Adipocyte (in vitro differentiated cells): ENCODE measurements around the gene SMIM27.
"Not testable (repeated sequence)": the region's sequence is repeated elsewhere in the genome, so short reads cannot be mapped to it uniquely, and the experiment has no call there.

Experiments
- DNase-seq: peaks from one replicate; pipeline ENCODE4 v3.0.0-alpha.2; 2015; ENCODE audit warnings: low read depth
- H3K27me3 ChIP-seq: replicated peaks from 2 replicates; pipeline ENCODE4 v1.7.0; 2013; ENCODE audit warnings: mild to moderate bottlenecking, low read length, moderate library complexity; ENCODE audit not compliant: control insufficient read depth, insufficient read depth
- H3K36me3 ChIP-seq: 2 replicates; pipeline ENCODE4 v1.7.0; 2013; ENCODE audit warnings: low read length, mild to moderate bottlenecking, moderate library complexity; ENCODE audit not compliant: control insufficient read depth, insufficient read depth, severe bottlenecking
- H3K4me1 ChIP-seq: 2 replicates; pipeline ENCODE4 v1.7.0; 2013; ENCODE audit warnings: mild to moderate bottlenecking, low read length, moderate library complexity; ENCODE audit not compliant: control insufficient read depth, insufficient read depth
- H3K4me3 ChIP-seq: 2 replicates; pipeline ENCODE4 v1.7.0; 2013; ENCODE audit warnings: mild to moderate bottlenecking, low read length, moderate library complexity
- H3K9ac ChIP-seq: 2 replicates; pipeline ENCODE4 v1.7.0; 2013; ENCODE audit warnings: mild to moderate bottlenecking, low read length, moderate library complexity
- H3K9me3 ChIP-seq: 2 replicates; pipeline ENCODE4 v1.7.0; 2013; ENCODE audit warnings: mild to moderate bottlenecking, low read length, moderate library complexity; ENCODE audit not compliant: control insufficient read depth

Gene SMIM27

GRCh38 chr9:32526707-32527048 lies 25.4 kb upstream of the SMIM27 start:
- DNase-seq = no peak
- no peaks in the 10 kb centered on the region for H3K9me3 ChIP-seq
- H3K4me1 ChIP-seq = peaks cover 6% of the 10 kb centered on the region
- H3K27me3 ChIP-seq = no peaks in the 10 kb centered on the region
- peaks cover 2% of the 10 kb centered on the region for H3K36me3 ChIP-seq
- peak overlapping the region; percentile 91 for H3K9ac ChIP-seq
- peak overlapping the region; percentile 92 for H3K4me3 ChIP-seq

- H3K9me3 ChIP-seq = no peaks in the 10 kb centered on the region
- no peak for DNase-seq
- H3K4me1 ChIP-seq = no peaks in the 10 kb centered on the region
- H3K4me3 ChIP-seq = no peak overlapping the region
- H3K27me3 ChIP-seq = no peaks in the 10 kb centered on the region
- no peak overlapping the region for H3K9ac ChIP-seq
- H3K36me3 ChIP-seq = peaks cover 9% of the 10 kb centered on the region
These were observed 18.8 kb upstream of the SMIM27 start for GRCh38 chr9:32533336-32533735.

- DNase-seq = no peak
- Histone ChIP-seq H3K4me3 (no peak overlapping the region), H3K27me3 (no peaks in the 10 kb centered on the region), H3K4me1 (no peaks in the 10 kb centered on the region), H3K9me3 (no peaks in the 10 kb centered on the region), H3K9ac (no peak overlapping the region), H3K36me3 (peaks cover 9% of the 10 kb centered on the region)
These were observed 18.3 kb upstream of the SMIM27 start for GRCh38 chr9:32533816-32534215.

- Histone ChIP-seq H3K9me3 (no peaks in the 10 kb centered on the region), H3K4me1 (no peaks in the 10 kb centered on the region), H3K4me3 (no peak overlapping the region), H3K9ac (no peak overlapping the region), H3K36me3 (peaks cover 35% of the 10 kb centered on the region), H3K27me3 (no peaks in the 10 kb centered on the region)
- no peak for DNase-seq
These were observed 9.1 kb upstream of the SMIM27 start for GRCh38 chr9:32543047-32543446.

- Histone ChIP-seq H3K9ac (no peak overlapping the region), H3K9me3 (no peaks in the 10 kb centered on the region), H3K27me3 (no peaks in the 10 kb centered on the region), H3K4me3 (no peak overlapping the region), H3K36me3 (peaks cover 29% of the 10 kb centered on the region), H3K4me1 (peaks cover 12% of the 10 kb centered on the region)
- DNase-seq = no peak
These were observed 6.2 kb upstream of the SMIM27 start for GRCh38 chr9:32545884-32546283.

GRCh38 chr9:32548213-32548612 lies 3.9 kb upstream of the SMIM27 start:
- H3K4me3 ChIP-seq, H3K27me3 ChIP-seq, H3K9ac ChIP-seq, H3K9me3 ChIP-seq, DNase-seq: not testable (repeated sequence)
- peaks cover 16% of the 10 kb centered on the region for H3K4me1 ChIP-seq
- peaks cover 10% of the 10 kb centered on the region for H3K36me3 ChIP-seq

- Histone ChIP-seq H3K9me3 (no peaks in the 10 kb centered on the region), H3K27me3 (no peaks in the 10 kb centered on the region), H3K9ac (peak overlapping the region; percentile 96), H3K4me3 (peak overlapping the region; percentile 94), H3K36me3 (no peaks in the 10 kb centered on the region), H3K4me1 (peaks cover 22% of the 10 kb centered on the region)
- DNase-seq = peak; percentile 61
These were observed 2.0 kb upstream of the SMIM27 start for GRCh38 chr9:32550150-32550561.

- H3K9me3 ChIP-seq = no peaks in the 10 kb centered on the region
- H3K36me3 ChIP-seq = no peaks in the 10 kb centered on the region
- peak overlapping the region; percentile 94 for H3K4me3 ChIP-seq
- peak overlapping the region; percentile 96 for H3K9ac ChIP-seq
- no peaks in the 10 kb centered on the region for H3K27me3 ChIP-seq
- DNase-seq = peak; percentile 97
- peaks cover 22% of the 10 kb centered on the region for H3K4me1 ChIP-seq
These were observed 1.4 kb upstream of the SMIM27 start for GRCh38 chr9:32550562-32551275.

- peaks cover 22% of the 10 kb centered on the region for H3K4me1 ChIP-seq
- no peaks in the 10 kb centered on the region for H3K27me3 ChIP-seq
- no peaks in the 10 kb centered on the region for H3K9me3 ChIP-seq
- H3K36me3 ChIP-seq = no peaks in the 10 kb centered on the region
- peak; percentile 63 for DNase-seq
- peak overlapping the region; percentile 96 for H3K9ac ChIP-seq
- H3K4me3 ChIP-seq = peak overlapping the region; percentile 94
These were observed 663 bp upstream of the SMIM27 start for GRCh38 chr9:32551276-32552051.

GRCh38 chr9:32554107-32554506 lies 2.0 kb downstream of the SMIM27 start:
- Histone ChIP-seq H3K36me3 (no peaks in the 10 kb centered on the region), H3K27me3 (no peaks in the 10 kb centered on the region), H3K4me3 (no peak overlapping the region), H3K9me3 (no peaks in the 10 kb centered on the region), H3K4me1 (peaks cover 22% of the 10 kb centered on the region), H3K9ac (no peak overlapping the region)
- DNase-seq = peak; percentile 64

GRCh38 chr9:32554591-32554990 lies 2.5 kb downstream of the SMIM27 start:
- Histone ChIP-seq H3K36me3 (no peaks in the 10 kb centered on the region), H3K9ac (no peak overlapping the region), H3K4me3 (no peak overlapping the region), H3K9me3 (no peaks in the 10 kb centered on the region), H3K4me1 (peaks cover 18% of the 10 kb centered on the region), H3K27me3 (no peaks in the 10 kb centered on the region)
- DNase-seq = no peak
